ENCODE results near the gene RAD17.
A peak's percentile ranks its signal among the peaks of the same experiment; 100 is the strongest.
"Not testable (repeated sequence)": the region's sequence is repeated elsewhere in the genome, so short reads cannot be mapped to it uniquely, and the experiment has no call there.

RAD17 gene

GRCh38 chr5:69364850-69365249 lies 4.8 kb upstream of the RAD17 start:
- no peak overlapping the region for H3K4me3 ChIP-seq (ENCODE audit: low read depth, low read length)
- DNase-seq (ENCODE audit: low read depth) = no peak
- no peak for TF ChIP-seq CTCF (IDR thresholded peaks at IDR 0.05; ENCODE audit: control insufficient read depth, extremely low read depth, insufficient read depth)

- TF ChIP-seq CTCF (IDR thresholded peaks at IDR 0.05; ENCODE audit: control insufficient read depth, extremely low read depth, insufficient read depth) = peak; percentile 34
- H3K4me3 ChIP-seq (ENCODE audit: low read depth, low read length) = peak overlapping the region; percentile 80
- no peak for DNase-seq (ENCODE audit: low read depth)
Observed at GRCh38 chr5:69367697-69368279, 1.8 kb upstream of the RAD17 start.

GRCh38 chr5:69368458-69369339 lies 919 bp upstream of the RAD17 start:
- DNase-seq (ENCODE audit: low read depth) = no peak
- peak overlapping the region; percentile 80 for H3K4me3 ChIP-seq (ENCODE audit: low read depth, low read length)
- TF ChIP-seq CTCF (IDR thresholded peaks at IDR 0.05; ENCODE audit: control insufficient read depth, extremely low read depth, insufficient read depth) = no peak

- peak overlapping the region; percentile 80 for H3K4me3 ChIP-seq (ENCODE audit: low read depth, low read length)
- DNase-seq (ENCODE audit: low read depth) = not testable (repeated sequence)
Observed at GRCh38 chr5:69370335-69370734, 717 bp downstream of the RAD17 start.

GRCh38 chr5:69372394-69372793 lies 2.8 kb downstream of the RAD17 start:
- H3K4me3 ChIP-seq (ENCODE audit: low read depth, low read length) = no peak overlapping the region
- no peak for TF ChIP-seq CTCF (IDR thresholded peaks at IDR 0.05; ENCODE audit: control insufficient read depth, extremely low read depth, insufficient read depth)

GRCh38 chr5:69374911-69375446 lies 5.4 kb downstream of the RAD17 start:
- no peak for TF ChIP-seq CTCF (IDR thresholded peaks at IDR 0.05; ENCODE audit: control insufficient read depth, extremely low read depth, insufficient read depth)
- no peak overlapping the region for H3K4me3 ChIP-seq (ENCODE audit: low read depth, low read length)
- DNase-seq (ENCODE audit: low read depth) = no peak

More at GRCh38 chr5:69372394-69372793, 2.8 kb downstream of the RAD17 start:
- DNase-seq (ENCODE audit: low read depth) = no peak

GRCh38 chr5:69378376-69378775 lies 8.8 kb downstream of the RAD17 start:
- no peak for TF ChIP-seq CTCF (IDR thresholded peaks at IDR 0.05; ENCODE audit: control insufficient read depth, extremely low read depth, insufficient read depth)
- no peak for DNase-seq (ENCODE audit: low read depth)
- H3K4me3 ChIP-seq (ENCODE audit: low read depth, low read length) = no peak overlapping the region

Data from LNCaP clone FGC (cell line).